Mammary epithelial cell (primary cell): ENCODE data around the gene RNF180.

Experiments used
- EZH2 ChIP-seq: IDR thresholded peaks from 2 replicates; pipeline ENCODE4 v1.6.1; 2012; ENCODE audit warnings: low read length, inconsistent platforms, borderline replicate concordance
- TF ChIP-seq, protein P1 (sequence below), 2 donors: IDR thresholded peaks in 1 of 2; conservative IDR thresholded peaks in 1 of 2; 2 replicates each; pipeline ENCODE4 v1.5.1; 2011 to 2012; ENCODE audit warnings: inconsistent platforms in 2 of 2, low read length in 2 of 2, mild to moderate bottlenecking in 2 of 2, control low read depth in 1 of 2, low read depth in 1 of 2; ENCODE audit not compliant: insufficient read depth in 1 of 2; ENCODE audit errors: extremely low read depth in 1 of 2

GRCh38 chr5:64286381-64286780 lies 120.7 kb downstream of the RNF180 start:
- TF ChIP-seq, protein P1, sequence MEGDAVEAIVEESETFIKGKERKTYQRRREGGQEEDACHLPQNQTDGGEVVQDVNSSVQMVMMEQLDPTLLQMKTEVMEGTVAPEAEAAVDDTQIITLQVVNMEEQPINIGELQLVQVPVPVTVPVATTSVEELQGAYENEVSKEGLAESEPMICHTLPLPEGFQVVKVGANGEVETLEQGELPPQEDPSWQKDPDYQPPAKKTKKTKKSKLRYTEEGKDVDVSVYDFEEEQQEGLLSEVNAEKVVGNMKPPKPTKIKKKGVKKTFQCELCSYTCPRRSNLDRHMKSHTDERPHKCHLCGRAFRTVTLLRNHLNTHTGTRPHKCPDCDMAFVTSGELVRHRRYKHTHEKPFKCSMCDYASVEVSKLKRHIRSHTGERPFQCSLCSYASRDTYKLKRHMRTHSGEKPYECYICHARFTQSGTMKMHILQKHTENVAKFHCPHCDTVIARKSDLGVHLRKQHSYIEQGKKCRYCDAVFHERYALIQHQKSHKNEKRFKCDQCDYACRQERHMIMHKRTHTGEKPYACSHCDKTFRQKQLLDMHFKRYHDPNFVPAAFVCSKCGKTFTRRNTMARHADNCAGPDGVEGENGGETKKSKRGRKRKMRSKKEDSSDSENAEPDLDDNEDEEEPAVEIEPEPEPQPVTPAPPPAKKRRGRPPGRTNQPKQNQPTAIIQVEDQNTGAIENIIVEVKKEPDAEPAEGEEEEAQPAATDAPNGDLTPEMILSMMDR (conservative IDR thresholded peaks at IDR 0.05 in 1 of 2, IDR thresholded peaks at IDR 0.05 in 1 of 2; ENCODE audit: extremely low read depth in 1 of 2, insufficient read depth in 1 of 2, low read depth in 1 of 2, low read length in 2 of 2): no peak
- no peak for TF ChIP-seq EZH2
